ENCODE data around the gene IGF2BP2.
"Not testable (repeated sequence)": the region's sequence is repeated elsewhere in the genome, so short reads cannot be mapped to it uniquely, and the experiment has no call there.

The IGF2BP2 gene

DNA sequence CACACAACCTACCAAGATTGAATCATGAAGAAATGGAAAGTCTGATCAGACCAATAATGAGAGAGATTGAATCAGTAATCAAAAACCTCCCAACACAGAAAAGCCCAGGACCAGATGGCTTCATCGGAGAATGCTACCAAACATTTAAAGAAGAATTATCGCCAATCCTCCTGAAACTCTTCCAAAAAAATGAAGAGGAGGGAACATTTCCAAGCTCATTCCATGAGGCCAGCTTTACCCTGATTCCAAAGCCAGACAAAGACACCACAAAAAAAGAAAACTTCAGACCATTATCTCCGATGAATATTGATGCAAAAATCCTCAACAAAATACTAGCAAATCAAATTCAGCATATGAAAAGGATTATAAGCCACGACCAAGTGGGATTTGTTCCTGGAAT is 144.6 kb downstream of the IGF2BP2 start:
- Histone ChIP-seq H3K4me2 (no peak overlapping the region), H3K27ac (no peak overlapping the region), H3K4me1 (no peaks in the 10 kb centered on the region), H4K20me1 (no peaks in the 10 kb centered on the region), H3K9ac (no peak overlapping the region), H3K27me3 (no peaks in the 10 kb centered on the region), H3K4me3 (no peak overlapping the region), H3K36me3 (peaks cover 8% of the 10 kb centered on the region; the same call in 1 of the 2 replicates), H3K9me3 (peaks cover 15% of the 10 kb centered on the region)
- TF ChIP-seq Cebpa-rat (IDR thresholded peaks at IDR 0.05) = no peak

DNA sequence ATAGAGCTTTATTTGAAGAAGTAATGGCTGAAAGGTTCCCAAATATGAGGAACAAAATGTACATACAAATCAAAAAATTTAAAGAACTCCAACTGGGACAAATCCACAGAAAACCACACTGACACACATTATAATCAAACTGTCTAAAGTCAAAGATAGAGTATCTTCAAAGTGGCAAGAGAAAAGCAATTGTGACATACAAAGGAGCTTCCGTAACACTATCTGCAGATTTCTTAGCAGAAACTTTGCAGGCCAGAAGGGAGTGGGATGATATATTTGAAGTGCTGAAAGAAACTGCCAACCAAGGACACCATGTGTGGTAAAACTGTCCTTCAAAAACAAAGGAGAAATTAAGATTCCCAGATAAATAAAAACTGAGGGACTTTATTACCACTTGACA is 146.8 kb downstream of the IGF2BP2 start:
- Histone ChIP-seq H3K4me3 (no peak overlapping the region), H3K27me3 (no peaks in the 10 kb centered on the region), H3K27ac (no peak overlapping the region), H3K9ac (no peak overlapping the region), H3K4me1 (no peaks in the 10 kb centered on the region), H3K36me3 (peaks cover 14% of the 10 kb centered on the region; the same call in 1 of the 2 replicates), H3K9me3 (peaks cover 15% of the 10 kb centered on the region), H3K4me2 (no peak overlapping the region), H4K20me1 (no peaks in the 10 kb centered on the region)
- no peak for TF ChIP-seq Cebpa-rat (IDR thresholded peaks at IDR 0.05)

DNA sequence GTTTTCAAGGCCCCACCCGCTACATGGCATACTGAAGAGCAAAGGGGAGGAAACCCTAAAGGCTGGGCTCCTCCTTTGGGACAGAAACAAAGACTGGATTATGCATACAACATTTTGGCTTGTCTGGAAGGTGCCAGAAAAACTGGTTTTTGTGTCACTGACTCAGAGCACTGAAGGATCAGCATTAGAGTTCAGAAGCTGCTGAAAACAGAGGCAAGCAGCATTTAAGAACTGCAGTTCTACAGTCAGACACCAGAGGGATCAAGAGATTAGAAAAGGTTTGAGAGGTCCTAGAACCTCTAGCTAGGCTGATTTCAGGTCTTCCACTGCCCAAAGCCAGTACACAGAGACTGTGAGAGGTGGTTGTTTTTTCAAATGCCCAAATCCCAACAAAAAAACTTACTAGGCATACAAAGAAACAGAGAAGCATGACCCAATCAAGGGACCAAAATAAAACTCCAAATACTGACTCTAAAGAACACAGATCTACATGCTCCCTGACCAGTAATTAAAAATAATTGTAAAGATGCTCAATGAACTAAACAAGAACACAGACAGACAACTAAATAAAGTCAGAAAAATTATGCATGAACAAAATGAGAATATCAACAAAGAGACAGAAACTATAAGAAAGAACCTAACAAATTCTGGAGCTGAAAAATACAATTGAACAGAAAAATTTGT is 147.6 kb downstream of the IGF2BP2 start:
- Histone ChIP-seq H3K9me3 (peaks cover 15% of the 10 kb centered on the region), H3K4me1 (no peaks in the 10 kb centered on the region), H3K4me2 (no peak overlapping the region), H3K36me3 (peaks cover 8% of the 10 kb centered on the region), H3K9ac (no peak overlapping the region), H3K27me3 (no peaks in the 10 kb centered on the region), H3K27ac (no peak overlapping the region), H3K4me3 (no peak overlapping the region), H4K20me1 (no peaks in the 10 kb centered on the region)
- TF ChIP-seq Cebpa-rat (IDR thresholded peaks at IDR 0.05) = no peak

DNA sequence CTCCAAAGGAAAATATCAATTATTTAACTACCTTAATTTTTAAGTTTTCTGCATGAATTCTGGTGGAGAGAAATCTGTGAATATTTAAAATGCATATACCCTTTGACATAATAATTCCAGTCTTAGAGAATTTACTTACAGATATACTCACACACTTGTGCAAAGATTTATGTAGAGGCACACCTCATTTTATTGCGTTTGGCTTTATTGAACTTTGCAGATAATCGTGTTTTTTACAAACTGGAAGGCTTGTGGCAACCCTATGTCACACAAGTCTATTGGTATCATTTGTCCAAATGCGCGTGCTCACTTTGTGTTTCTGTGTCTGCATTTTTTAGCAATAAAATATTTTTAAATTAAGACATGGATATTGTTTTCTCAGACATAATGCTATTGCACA is 157.3 kb downstream of the IGF2BP2 start:
- no peaks in the 10 kb centered on the region; the same call in 1 of the 2 replicates for H3K36me3 ChIP-seq
- H3K27ac ChIP-seq = no peak overlapping the region
- H3K4me2 ChIP-seq = no peak overlapping the region
- H3K27me3 ChIP-seq = no peaks in the 10 kb centered on the region
- no peaks in the 10 kb centered on the region for H3K9me3 ChIP-seq
- H3K9ac ChIP-seq = no peak overlapping the region
- H4K20me1 ChIP-seq = no peaks in the 10 kb centered on the region
- no peak for TF ChIP-seq Cebpa-rat (IDR thresholded peaks at IDR 0.05)
- no peaks in the 10 kb centered on the region for H3K4me1 ChIP-seq
- H3K4me3 ChIP-seq = no peak overlapping the region

DNA sequence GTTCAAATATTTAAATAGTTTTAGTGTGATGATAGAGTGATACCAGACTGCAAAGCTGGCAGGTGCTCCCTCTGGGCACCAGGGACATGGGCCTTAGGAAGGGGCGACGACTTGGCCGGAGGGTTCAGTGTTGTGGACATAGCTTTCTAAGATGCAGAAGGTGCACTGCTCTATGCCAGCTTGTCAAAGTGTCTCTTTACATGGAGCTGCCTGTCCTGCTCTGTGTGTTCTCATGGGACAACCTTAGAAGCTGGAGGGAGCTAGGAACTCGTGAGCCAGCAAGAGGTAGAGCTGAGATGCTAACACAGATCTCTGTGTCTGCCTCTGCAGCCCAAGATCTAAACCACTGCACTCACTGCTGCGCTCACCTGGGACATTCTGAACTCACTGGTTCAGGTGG is 160.9 kb downstream of the IGF2BP2 start:
- no peak overlapping the region for H3K4me3 ChIP-seq
- H3K27ac ChIP-seq = no peak overlapping the region
- no peak overlapping the region for H3K9ac ChIP-seq
- peaks cover 8% of the 10 kb centered on the region; the same call in 1 of the 2 replicates for H3K4me1 ChIP-seq
- TF ChIP-seq Cebpa-rat (IDR thresholded peaks at IDR 0.05) = no peak
- H3K9me3 ChIP-seq = no peaks in the 10 kb centered on the region
- H3K4me2 ChIP-seq = no peak overlapping the region
- no peaks in the 10 kb centered on the region for H4K20me1 ChIP-seq
- no peaks in the 10 kb centered on the region for H3K36me3 ChIP-seq
- no peaks in the 10 kb centered on the region for H3K27me3 ChIP-seq

DNA sequence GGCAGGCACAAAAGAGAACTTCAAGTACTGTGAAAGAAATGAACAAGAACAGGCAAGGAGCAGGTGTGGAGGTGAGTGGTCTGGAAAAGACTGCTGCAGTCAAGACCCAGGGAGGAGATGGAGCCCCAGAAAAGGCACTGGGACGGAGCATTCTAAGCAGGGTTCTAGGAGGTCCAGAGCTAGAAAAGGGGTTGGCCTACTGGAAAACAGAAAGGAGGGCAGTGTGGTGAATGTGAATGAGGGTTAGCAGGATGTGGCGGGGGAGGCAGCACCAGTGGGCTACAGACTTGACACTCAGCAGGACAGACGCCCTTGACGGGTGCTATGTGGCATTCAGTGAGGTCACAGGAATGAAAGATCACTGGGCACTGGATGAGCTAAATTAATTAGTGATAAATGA is 163.1 kb downstream of the IGF2BP2 start:
- Histone ChIP-seq H3K4me3 (no peak overlapping the region), H3K27ac (no peak overlapping the region), H3K9me3 (no peaks in the 10 kb centered on the region), H3K4me2 (no peak overlapping the region), H3K9ac (no peak overlapping the region), H4K20me1 (no peaks in the 10 kb centered on the region), H3K36me3 (no peaks in the 10 kb centered on the region), H3K4me1 (peaks cover 8% of the 10 kb centered on the region; the same call in 1 of the 2 replicates), H3K27me3 (no peaks in the 10 kb centered on the region)
- no peak for TF ChIP-seq Cebpa-rat (IDR thresholded peaks at IDR 0.05)

DNA sequence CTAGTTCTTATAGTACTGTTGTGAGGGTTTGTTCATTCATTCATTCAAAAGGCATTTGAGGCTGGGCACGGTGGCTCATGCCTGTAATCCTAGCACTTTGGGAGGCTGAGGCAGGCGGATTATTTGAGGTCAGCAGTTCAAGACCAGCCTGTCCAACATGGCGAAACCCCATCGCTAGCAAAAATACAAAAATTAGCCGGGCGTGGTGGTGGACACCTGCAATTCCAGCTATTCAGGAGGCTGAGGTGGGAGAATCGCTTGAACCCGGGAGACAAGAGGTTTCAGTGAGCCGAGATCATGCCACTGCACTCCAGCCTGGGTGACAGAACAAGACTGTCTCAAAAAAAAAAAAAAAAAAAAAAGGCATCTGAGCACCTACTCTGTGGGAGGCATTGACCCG is 163.5 kb downstream of the IGF2BP2 start:
- H3K27ac ChIP-seq = not testable (repeated sequence)

DNA sequence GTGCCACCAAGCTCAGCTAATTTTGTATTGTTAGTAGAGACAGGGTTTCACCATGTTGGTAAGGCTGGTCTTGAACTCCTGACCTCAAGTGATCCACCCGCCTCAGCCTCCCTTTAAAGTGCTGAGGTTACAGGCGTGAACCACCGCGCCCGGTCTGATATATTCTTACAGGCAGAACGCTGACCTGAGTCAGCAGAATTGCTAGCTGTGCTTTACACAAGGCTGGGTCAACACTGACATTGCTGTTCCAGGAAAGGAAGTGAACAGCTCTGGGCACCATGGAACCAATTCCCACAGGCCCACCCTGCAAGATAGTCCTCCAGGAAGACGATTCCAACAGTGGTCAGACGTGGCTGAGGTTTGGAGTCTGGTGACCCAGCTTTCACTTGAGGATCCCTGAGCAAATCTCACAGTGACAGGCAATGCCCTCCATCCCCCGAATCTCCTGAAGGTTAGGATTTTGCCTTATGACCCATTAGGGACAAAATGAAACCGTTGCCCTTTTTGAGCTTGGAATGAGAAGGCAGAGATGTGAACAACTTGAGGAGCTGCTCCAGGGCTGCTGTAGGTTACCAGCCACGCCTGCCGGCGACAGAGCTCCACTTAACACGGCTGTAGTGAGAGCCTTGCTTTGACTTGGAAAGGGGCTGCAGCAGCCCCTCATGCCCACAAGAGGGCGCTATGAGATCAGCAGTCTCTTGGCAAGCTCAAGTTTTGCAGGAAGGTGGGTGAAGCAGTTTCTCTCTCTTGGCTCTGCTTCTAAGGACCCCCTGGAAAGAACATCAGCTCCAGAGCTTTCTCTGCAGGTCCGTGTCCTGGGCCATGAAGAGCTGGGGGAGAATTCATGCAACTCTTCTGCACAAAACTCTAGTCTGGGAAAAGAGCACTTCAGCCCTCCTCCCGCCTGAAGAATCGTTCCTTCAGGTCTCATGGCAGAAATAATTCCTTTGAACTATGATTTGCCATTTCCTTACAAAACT is 164.6 kb downstream of the IGF2BP2 start:
- no peaks in the 10 kb centered on the region for H3K36me3 ChIP-seq

More for the DNA sequence above, 163.5 kb downstream of the IGF2BP2 start:
- not testable (repeated sequence) for H3K4me2 ChIP-seq, H3K9ac ChIP-seq, H3K4me3 ChIP-seq, H3K27me3 ChIP-seq, H3K4me1 ChIP-seq, H4K20me1 ChIP-seq, H3K36me3 ChIP-seq, H3K9me3 ChIP-seq

DNA sequence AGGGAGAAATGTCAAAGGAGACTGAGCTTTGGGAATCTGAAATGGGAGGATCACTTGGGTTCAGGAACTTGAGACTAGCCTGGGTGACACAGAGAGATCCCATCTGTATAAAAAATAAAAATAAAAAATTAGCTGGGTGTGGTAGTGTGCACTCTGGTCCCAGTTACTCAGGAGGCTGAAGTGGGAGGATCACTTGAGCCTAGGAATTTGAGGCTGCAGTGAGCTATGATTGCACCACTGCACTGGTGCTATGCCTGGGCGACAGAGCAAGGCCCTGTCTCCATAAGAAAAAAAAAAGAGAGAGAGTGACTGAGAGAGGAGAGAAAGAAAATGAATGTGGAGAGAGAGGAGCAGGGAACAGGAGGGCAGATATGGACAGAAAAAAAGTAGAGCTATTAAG is 165.9 kb downstream of the IGF2BP2 start:
- H3K9ac ChIP-seq = no peak overlapping the region
- H3K9me3 ChIP-seq = no peaks in the 10 kb centered on the region
- no peaks in the 10 kb centered on the region for H4K20me1 ChIP-seq
- no peak overlapping the region for H3K4me3 ChIP-seq
- no peak overlapping the region for H3K4me2 ChIP-seq
- no peaks in the 10 kb centered on the region for H3K27me3 ChIP-seq
- no peaks in the 10 kb centered on the region for H3K36me3 ChIP-seq
- no peak overlapping the region for H3K27ac ChIP-seq
- H3K4me1 ChIP-seq = peaks cover 8% of the 10 kb centered on the region; the same call in 1 of the 2 replicates
- TF ChIP-seq Cebpa-rat (IDR thresholded peaks at IDR 0.05) = no peak

More for the DNA sequence above, 164.6 kb downstream of the IGF2BP2 start:
- Histone ChIP-seq H3K4me3 (no peak overlapping the region), H3K9me3 (no peaks in the 10 kb centered on the region), H3K27ac (no peak overlapping the region), H3K9ac (no peak overlapping the region), H3K4me1 (peaks cover 8% of the 10 kb centered on the region; the same call in 1 of the 2 replicates), H3K27me3 (no peaks in the 10 kb centered on the region), H4K20me1 (no peaks in the 10 kb centered on the region), H3K4me2 (no peak overlapping the region)
- no peak for TF ChIP-seq Cebpa-rat (IDR thresholded peaks at IDR 0.05)

DNA sequence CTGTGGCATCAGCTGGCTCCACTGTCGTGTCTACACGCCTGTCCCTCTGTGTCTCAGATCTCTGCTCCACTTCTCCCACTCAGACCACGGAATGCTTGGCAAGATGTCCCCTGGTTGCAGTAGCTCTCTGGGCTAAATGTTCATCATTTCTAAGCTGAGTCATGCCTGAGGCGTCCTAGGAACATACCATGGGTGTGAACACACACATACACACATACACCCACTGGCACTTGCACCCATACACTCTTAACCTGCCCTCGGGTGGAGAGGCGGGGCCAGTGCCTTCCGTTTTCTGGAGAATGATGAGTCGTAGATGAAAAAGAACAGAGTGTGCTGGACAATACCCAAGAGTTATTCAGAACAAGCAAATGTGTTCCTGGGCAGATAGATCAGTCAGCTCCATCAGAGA is 166.3 kb downstream of the IGF2BP2 start:
- H3K27ac ChIP-seq = no peak overlapping the region
- H3K36me3 ChIP-seq = no peaks in the 10 kb centered on the region
- H4K20me1 ChIP-seq = no peaks in the 10 kb centered on the region

More for the DNA sequence above, 166.3 kb downstream of the IGF2BP2 start:
- H3K4me2 ChIP-seq = no peak overlapping the region
- no peaks in the 10 kb centered on the region for H3K27me3 ChIP-seq
- H3K4me3 ChIP-seq = no peak overlapping the region
- no peak for TF ChIP-seq Cebpa-rat (IDR thresholded peaks at IDR 0.05)
- H3K9ac ChIP-seq = no peak overlapping the region
- H3K9me3 ChIP-seq = no peaks in the 10 kb centered on the region
- peaks cover 8% of the 10 kb centered on the region; the same call in 1 of the 2 replicates for H3K4me1 ChIP-seq

All from BLaER1 (cell line).